HepG2 (cell line): ENCODE results near the gene SELENOS. TPM values are rescaled to one million over a fixed set of nuclear protein-coding genes. Genes with fewer than 3 reads are reported as not detected.
A peak's percentile ranks its signal among the peaks of the same experiment; 100 is the strongest.

ENCODE experiments used
- CENPX ChIP-seq: sonication (generic); formaldehyde crosslinking; IDR thresholded peaks from 2 replicates; pipeline ENCODE4 v1.9.0; 2021; ENCODE audit warnings: mild to moderate bottlenecking, missing genetic modification reagents, moderate library complexity
- HNRNPLL ChIP-seq: fragments of 200-400 bp; formaldehyde crosslinking; IDR thresholded peaks from 2 replicates; pipeline ENCODE4 v1.6.1; 2017; ENCODE audit warnings: mild to moderate bottlenecking, low read depth, low read length; ENCODE audit not compliant: poor library complexity, severe bottlenecking
- HOXA7 ChIP-seq: sonication (generic); formaldehyde crosslinking; IDR thresholded peaks from 2 replicates; pipeline ENCODE4 v1.8.1; 2022; ENCODE audit warnings: mild to moderate bottlenecking, missing genetic modification reagents, moderate library complexity
- PCBP1 ChIP-seq: fragments of 200-400 bp; formaldehyde crosslinking; IDR thresholded peaks from 2 replicates; pipeline ENCODE4 v1.6.1; 2017; ENCODE audit warnings: mild to moderate bottlenecking, low read depth, low read length, borderline replicate concordance
- PHF8 ChIP-seq: sonication (generic); formaldehyde crosslinking; IDR thresholded peaks from 2 replicates; pipeline ENCODE4 v1.5.0; 2020; ENCODE audit warnings: missing genetic modification reagents
- REPIN1 ChIP-seq: sonication (generic); formaldehyde crosslinking; IDR thresholded peaks from 2 replicates; pipeline ENCODE4 v1.8.0; 2022; ENCODE audit warnings: missing genetic modification reagents, low read depth, mild to moderate bottlenecking, borderline replicate concordance
- SAFB2 ChIP-seq: sonication (generic); formaldehyde crosslinking; IDR thresholded peaks from 2 replicates; pipeline ENCODE4 v1.5.1; 2020; ENCODE audit warnings: missing genetic modification reagents, low read depth, mild to moderate bottlenecking, borderline replicate concordance
- SKIL ChIP-seq: sonication (generic); formaldehyde crosslinking; IDR thresholded peaks from 2 replicates; pipeline ENCODE4 v1.8.0; 2022; ENCODE audit warnings: missing genetic modification reagents, mild to moderate bottlenecking, moderate library complexity, borderline replicate concordance
- ZBTB2 ChIP-seq: sonication (generic); formaldehyde crosslinking; IDR thresholded peaks from 2 replicates; pipeline ENCODE4 v1.8.0; 2022; ENCODE audit warnings: low read depth, missing genetic modification reagents
- ZNF276 ChIP-seq: sonication (generic); formaldehyde crosslinking; IDR thresholded peaks from 2 replicates; pipeline ENCODE4 v1.4.0; 2020; ENCODE audit warnings: mild to moderate bottlenecking, low read depth, missing genetic modification reagents
- ZNF543 ChIP-seq: sonication (generic); formaldehyde crosslinking; IDR thresholded peaks from 2 replicates; pipeline ENCODE4 v1.4.0; 2020; ENCODE audit warnings: mild to moderate bottlenecking, missing genetic modification reagents
- ZNF558 ChIP-seq: sonication (generic); formaldehyde crosslinking; IDR thresholded peaks from 2 replicates; pipeline ENCODE4 v1.9.0; 2022; ENCODE audit warnings: mild to moderate bottlenecking, missing genetic modification reagents, borderline replicate concordance
- polyA plus RNA-seq, 8 experiments: library from polyadenylated mRNA; depleted of rRNA in 3 of 8; stranded (reverse) in 7 of 8; unstranded in 1 of 8; fragments of >200 nt; fragmentation: Illumina TruSeq in 4 of 8; extraction: Trizol in 4 of 8; gene quantifications; 2 replicates each; pipeline versions ENCODE4 v1.2.1 to v1.2.3, GENCODE V29; 2011 to 2016; ENCODE audit warnings: low read depth in 4 of 8, missing spikeins in 1 of 8, mixed read lengths in 1 of 8; ENCODE audit not compliant: insufficient read depth in 1 of 8
- total RNA-seq, 5 experiments: library from RNA; depleted of rRNA; stranded (reverse); fragments of >200 nt; fragmentation: Illumina TruSeq; extraction: Trizol; gene quantifications; 2 replicates each; pipeline ENCODE4 v1.2.3, GENCODE V29; 2016; ENCODE audit warnings: low read depth in 1 of 5
- TF ChIP-seq, protein P1 (sequence below): sonication (generic); formaldehyde crosslinking; IDR thresholded peaks from 2 replicates; pipeline ENCODE4 v1.5.1; 2020; ENCODE audit warnings: missing genetic modification reagents, mild to moderate bottlenecking, borderline replicate concordance
- TF ChIP-seq, protein P2 (sequence below): sonication (generic); formaldehyde crosslinking; IDR thresholded peaks from 2 replicates; pipeline ENCODE4 v1.4.0; 2020; ENCODE audit warnings: mild to moderate bottlenecking, missing genetic modification reagents

The SELENOS gene
- total and polyA plus RNA-seq, 2 of the 13 experiments (the other 11 are each of a cell fraction or from before 2014, with no cell fraction given) = 63.0 to 66.1 TPM

DNA sequence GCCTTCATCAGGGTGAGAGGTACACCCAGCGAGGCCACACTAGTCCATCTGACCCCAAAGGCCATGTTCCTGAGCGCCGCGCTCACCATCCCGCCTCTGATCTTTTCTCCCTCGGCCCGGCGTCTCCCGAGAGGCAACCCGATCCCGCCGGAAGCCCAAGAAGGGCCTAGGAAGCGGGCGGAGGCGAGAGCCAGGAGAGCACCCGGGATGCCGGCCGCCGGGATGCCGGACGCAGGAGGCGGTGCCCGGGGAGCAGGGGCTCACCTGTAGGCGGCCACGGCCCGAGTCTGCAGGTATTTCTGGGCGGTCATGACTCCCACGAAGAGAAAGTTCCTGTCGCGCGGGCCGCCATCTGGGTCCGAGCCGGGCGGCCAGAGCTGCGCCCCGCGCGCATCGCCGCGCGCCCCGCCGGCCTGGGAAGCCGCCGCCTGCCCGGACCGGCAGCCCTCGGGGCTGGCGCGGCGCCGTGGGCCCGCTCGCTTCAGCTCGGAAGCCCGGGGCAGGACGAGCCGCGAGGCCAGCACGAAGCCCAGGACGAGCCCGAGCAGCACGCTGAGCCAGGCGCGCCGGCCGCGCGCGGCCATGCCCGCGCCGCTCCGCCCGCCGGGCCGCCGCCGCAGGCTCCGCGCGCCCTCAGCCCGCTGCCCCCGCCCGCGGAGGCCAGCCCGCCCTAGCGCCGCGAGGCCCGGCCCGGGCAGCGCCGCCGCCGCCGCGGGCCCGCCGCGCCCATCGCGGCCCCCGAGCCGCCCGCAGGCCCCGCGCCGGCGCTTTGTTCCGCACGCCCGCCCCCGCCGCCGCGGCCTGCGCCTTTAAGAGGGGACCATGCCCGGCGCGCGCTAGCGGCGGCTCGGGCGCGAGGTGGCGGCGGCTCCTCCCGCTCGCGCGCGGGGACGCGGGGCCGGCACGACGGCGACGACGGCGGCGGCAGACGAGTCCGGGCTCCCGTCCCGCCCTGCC lies 26.1 kb downstream of the SELENOS start (continued):
- TF ChIP-seq ZBTB2 = peak; percentile 36; the same call in 1 of the 2 replicates
- TF ChIP-seq SKIL = no peak
- TF ChIP-seq PHF8 (CRISPR knock-in tag) = peak; percentile 30; the same call in 1 of the 2 replicates
- TF ChIP-seq, protein P1, sequence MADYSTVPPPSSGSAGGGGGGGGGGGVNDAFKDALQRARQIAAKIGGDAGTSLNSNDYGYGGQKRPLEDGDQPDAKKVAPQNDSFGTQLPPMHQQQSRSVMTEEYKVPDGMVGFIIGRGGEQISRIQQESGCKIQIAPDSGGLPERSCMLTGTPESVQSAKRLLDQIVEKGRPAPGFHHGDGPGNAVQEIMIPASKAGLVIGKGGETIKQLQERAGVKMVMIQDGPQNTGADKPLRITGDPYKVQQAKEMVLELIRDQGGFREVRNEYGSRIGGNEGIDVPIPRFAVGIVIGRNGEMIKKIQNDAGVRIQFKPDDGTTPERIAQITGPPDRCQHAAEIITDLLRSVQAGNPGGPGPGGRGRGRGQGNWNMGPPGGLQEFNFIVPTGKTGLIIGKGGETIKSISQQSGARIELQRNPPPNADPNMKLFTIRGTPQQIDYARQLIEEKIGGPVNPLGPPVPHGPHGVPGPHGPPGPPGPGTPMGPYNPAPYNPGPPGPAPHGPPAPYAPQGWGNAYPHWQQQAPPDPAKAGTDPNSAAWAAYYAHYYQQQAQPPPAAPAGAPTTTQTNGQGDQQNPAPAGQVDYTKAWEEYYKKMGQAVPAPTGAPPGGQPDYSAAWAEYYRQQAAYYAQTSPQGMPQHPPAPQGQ (CRISPR knock-in tag) = no peak
- TF ChIP-seq CENPX = no peak
- no peak for TF ChIP-seq PCBP1
- TF ChIP-seq ZNF276 = no peak
- peak; percentile 48 for TF ChIP-seq HNRNPLL
- TF ChIP-seq REPIN1 (CRISPR knock-in tag) = no peak
- no peak for TF ChIP-seq HOXA7 (CRISPR knock-in tag)
- TF ChIP-seq ZNF558 (CRISPR knock-in tag) = no peak
- TF ChIP-seq, protein P2, sequence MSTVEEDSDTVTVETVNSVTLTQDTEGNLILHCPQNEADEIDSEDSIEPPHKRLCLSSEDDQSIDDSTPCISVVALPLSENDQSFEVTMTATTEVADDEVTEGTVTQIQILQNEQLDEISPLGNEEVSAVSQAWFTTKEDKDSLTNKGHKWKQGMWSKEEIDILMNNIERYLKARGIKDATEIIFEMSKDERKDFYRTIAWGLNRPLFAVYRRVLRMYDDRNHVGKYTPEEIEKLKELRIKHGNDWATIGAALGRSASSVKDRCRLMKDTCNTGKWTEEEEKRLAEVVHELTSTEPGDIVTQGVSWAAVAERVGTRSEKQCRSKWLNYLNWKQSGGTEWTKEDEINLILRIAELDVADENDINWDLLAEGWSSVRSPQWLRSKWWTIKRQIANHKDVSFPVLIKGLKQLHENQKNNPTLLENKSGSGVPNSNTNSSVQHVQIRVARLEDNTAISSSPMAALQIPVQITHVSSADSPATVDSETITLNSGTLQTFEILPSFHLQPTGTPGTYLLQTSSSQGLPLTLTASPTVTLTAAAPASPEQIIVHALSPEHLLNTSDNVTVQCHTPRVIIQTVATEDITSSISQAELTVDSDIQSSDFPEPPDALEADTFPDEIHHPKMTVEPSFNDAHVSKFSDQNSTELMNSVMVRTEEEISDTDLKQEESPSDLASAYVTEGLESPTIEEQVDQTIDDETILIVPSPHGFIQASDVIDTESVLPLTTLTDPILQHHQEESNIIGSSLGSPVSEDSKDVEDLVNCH = no peak
- no peak for TF ChIP-seq SAFB2 (CRISPR knock-in tag)
- no peak for TF ChIP-seq ZNF543
